RWPE2 (cell line): Measurements from ENCODE around the gene LIMA1.

ENCODE experiments used
- ATAC-seq: fragments of 200-7000 bp; cut with Tn5 transposase; 3 replicates; pipeline ENCODE4 v1.9.1; 2021; ENCODE audit warnings: low read depth
- DNase-seq: peaks from one replicate; pipeline ENCODE4 v3.0.0-alpha.2; 2020; ENCODE audit warnings: low spot score
- H3K27ac ChIP-seq: fragments of 450-650 bp; 2 replicates; pipeline ENCODE4 v1.5.1; 2017; ENCODE audit warnings: mild to moderate bottlenecking; ENCODE audit not compliant: poor library complexity, severe bottlenecking
- H3K27me3 ChIP-seq: fragments of 250-450 bp; sonication (Bioruptor Pico); 2 replicates; pipeline ENCODE4 v1.5.1; 2021; ENCODE audit warnings: mild to moderate bottlenecking, moderate library complexity; ENCODE audit not compliant: insufficient read depth, poor library complexity, severe bottlenecking
- H3K36me3 ChIP-seq: fragments of 250-450 bp; sonication (Bioruptor Pico); 2 replicates; pipeline ENCODE4 v1.5.1; 2020; ENCODE audit warnings: low read depth, mild to moderate bottlenecking, moderate library complexity
- H3K4me1 ChIP-seq: fragments of 250-450 bp; sonication (Bioruptor Pico); 2 replicates; pipeline ENCODE4 v1.5.1; 2021; ENCODE audit warnings: mild to moderate bottlenecking, moderate library complexity; ENCODE audit not compliant: insufficient read depth, poor library complexity, severe bottlenecking
- H3K4me3 ChIP-seq: fragments of 250-450 bp; sonication (Bioruptor Pico); 2 replicates; pipeline ENCODE4 v1.5.1; 2021; ENCODE audit warnings: mild to moderate bottlenecking, moderate library complexity; ENCODE audit not compliant: severe bottlenecking
- H3K9me3 ChIP-seq: fragments of 250-450 bp; sonication (Bioruptor Pico); 2 replicates; pipeline ENCODE4 v1.5.1; 2021; ENCODE audit warnings: mild to moderate bottlenecking, moderate library complexity; ENCODE audit not compliant: severe bottlenecking
- CTCF ChIP-seq: fragments of 450-650 bp; IDR thresholded peaks from one replicate; pipeline ENCODE4 v1.5.1; 2017; ENCODE audit warnings: mild to moderate bottlenecking, moderate library complexity; ENCODE audit not compliant: poor library complexity, severe bottlenecking

The LIMA1 gene

GRCh38 chr12:50167049-50167828 is 116.1 kb downstream of the LIMA1 start, which contains the start of gene CERS5:
CERS5 (minus strand) TSS chr12:50167369; CDS start chr12:50167297, 72 bp downstream.
- peaks cover 3% of the 10 kb centered on the region; the same call in 1 of the 2 replicates for H3K36me3 ChIP-seq
- H3K4me3 ChIP-seq: peak within 1 kb of the TSS; percentile 62
- no peak for TF ChIP-seq CTCF
- DNase-seq (peak; percentile 98), ATAC-seq (peak; percentile 96)
- peak within 1 kb of the TSS; percentile 52 for H3K27ac ChIP-seq
- H3K4me1 ChIP-seq: no peaks in the 10 kb centered on the region
- H3K27me3 ChIP-seq: no peaks in the 10 kb centered on the region
- H3K9me3 ChIP-seq: peaks cover 6% of the 10 kb centered on the region

GRCh38 chr12:50166799-50167048 is 116.6 kb downstream of the LIMA1 start:
- TF ChIP-seq CTCF: no peak
- H3K4me3 ChIP-seq: peak overlapping the region; percentile 62
- H3K36me3 ChIP-seq: peaks cover 3% of the 10 kb centered on the region; the same call in 1 of the 2 replicates
- no peak for DNase-seq
- peak; percentile 17 for ATAC-seq
- H3K9me3 ChIP-seq: peaks cover 6% of the 10 kb centered on the region
- H3K27ac ChIP-seq: peak overlapping the region; percentile 52
- H3K4me1 ChIP-seq: no peaks in the 10 kb centered on the region
- H3K27me3 ChIP-seq: no peaks in the 10 kb centered on the region

- no peak for TF ChIP-seq CTCF
- Histone ChIP-seq H3K9me3 (peaks cover 6% of the 10 kb centered on the region), H3K27me3 (no peaks in the 10 kb centered on the region), H3K36me3 (peaks cover 10% of the 10 kb centered on the region; the same call in 1 of the 2 replicates), H3K27ac (no peak overlapping the region), H3K4me1 (no peaks in the 10 kb centered on the region), H3K4me3 (no peak overlapping the region)
- ATAC-seq (no peak), DNase-seq (no peak)
These were observed 118.4 kb downstream of the LIMA1 start for GRCh38 chr12:50164963-50165362.

GRCh38 chr12:50162230-50162629 is 121.1 kb downstream of the LIMA1 start:
- peaks cover 26% of the 10 kb centered on the region for H3K36me3 ChIP-seq
- DNase-seq (no peak), ATAC-seq (no peak)
- no peak for TF ChIP-seq CTCF
- no peaks in the 10 kb centered on the region for H3K4me1 ChIP-seq
- no peak overlapping the region for H3K27ac ChIP-seq
- no peaks in the 10 kb centered on the region for H3K27me3 ChIP-seq
- no peak overlapping the region for H3K4me3 ChIP-seq
- no peaks in the 10 kb centered on the region for H3K9me3 ChIP-seq

GRCh38 chr12:50160643-50161042 is 122.7 kb downstream of the LIMA1 start:
- Histone ChIP-seq H3K4me3 (no peak overlapping the region), H3K9me3 (no peaks in the 10 kb centered on the region), H3K27ac (no peak overlapping the region), H3K27me3 (no peaks in the 10 kb centered on the region), H3K4me1 (no peaks in the 10 kb centered on the region), H3K36me3 (peaks cover 25% of the 10 kb centered on the region)
- TF ChIP-seq CTCF: no peak
- no peak for ATAC-seq
- no peak for DNase-seq
